Gastrocnemius medialis (tissue), 4 donors: Measurements from ENCODE around the gene ANKRD11. TPM values are rescaled to one million over a fixed set of nuclear protein-coding genes. Genes with fewer than 3 reads are reported as not detected.

Source experiments
- ATAC-seq, 2 donors: fragments of 150-250 bp; one replicate each; pipeline ENCODE4 v1.9.1; 2016
- DNase-seq, 2 donors: peaks; one replicate each; pipeline ENCODE4 v3.0.0-alpha.2; 2019
- H3K27ac ChIP-seq, 4 donors: fragments of 200-600 bp; sonication (generic); 1 replicate in 1 of 4; 2 replicates in 3 of 4; pipeline ENCODE4 v1.5.1; 2016 to 2018; ENCODE audit warnings: mild to moderate bottlenecking in 2 of 4, moderate library complexity in 1 of 4
- H3K27me3 ChIP-seq, 3 donors: fragments of 200-600 bp; sonication (generic) in 2 of 3; 1 replicate in 1 of 3; 2 replicates in 2 of 3; pipeline versions ENCODE4 v1.5.1 to v1.6.0; 2016 to 2019; ENCODE audit warnings: mild to moderate bottlenecking in 1 of 3, moderate library complexity in 1 of 3
- H3K36me3 ChIP-seq, 2 donors: fragments of 200-600 bp; sonication (generic) in 1 of 2; one replicate each; pipeline ENCODE4 v1.5.1; 2017 to 2018
- H3K4me1 ChIP-seq, 2 donors: fragments of 200-600 bp; sonication (generic) in 1 of 2; one replicate each; pipeline ENCODE4 v1.5.1; 2016 to 2017; ENCODE audit warnings: mild to moderate bottlenecking in 2 of 2
- H3K4me3 ChIP-seq, 4 donors: fragments of 200-600 bp; sonication (generic) in 3 of 4; 1 replicate in 1 of 4; 2 replicates in 3 of 4; pipeline ENCODE4 v1.5.1; 2016 to 2019; ENCODE audit warnings: mild to moderate bottlenecking in 2 of 4
- H3K9me3 ChIP-seq, 3 donors: fragments of 200-600 bp; sonication (generic) in 2 of 3; 1 replicate in 1 of 3; 2 replicates in 2 of 3; pipeline ENCODE4 v1.5.1; 2016 to 2019
- POLR2A ChIP-seq, 2 donors: fragments of 450-650 bp; IDR thresholded peaks; one replicate each; pipeline ENCODE4 v1.6.1; 2017; ENCODE audit warnings: antibody characterized with exemption in 2 of 2, mild to moderate bottlenecking in 2 of 2, moderate library complexity in 2 of 2
- in situ Hi-C, 4 donors: fragments of 200-750 bp; cut with MboI; loops; one replicate each; pipeline versions ENCODE4 v1.15.0 to v1.8.0; 2017; ENCODE audit warnings: low sequenced_read_pairs in 4 of 4
- intact Hi-C: fragments of 100-400 bp; cut with DNase I; formaldehyde crosslinking; loops from one replicate; pipeline ENCODE4 v1.15.1; 2023; ENCODE audit warnings: low total_unique reads
- total RNA-seq, 4 donors: library from RNA; depleted of rRNA; stranded (reverse); fragments of >200 nt; gene quantifications; one replicate each; pipeline versions ENCODE4 v1.1.0 to v1.2.3, GENCODE V29; 2016
- TF ChIP-seq, protein P1 (sequence below), 5 experiments: fragments of 450-650 bp in 3 of 5; fragments of 200-600 bp in 2 of 5; sonication (generic) in 2 of 5; IDR thresholded peaks in 4 of 5; conservative IDR thresholded peaks in 1 of 5; 1 replicate in 4 of 5; 2 replicates in 1 of 5; pipeline ENCODE4 v1.5.1; 2016 to 2019; ENCODE audit warnings: antibody characterized with exemption in 5 of 5, mild to moderate bottlenecking in 3 of 5, moderate library complexity in 3 of 5

The ANKRD11 gene
- total RNA-seq, 4 donors from 2014 or later: 26.0 to 77.0 (median 55.0) TPM

DNA sequence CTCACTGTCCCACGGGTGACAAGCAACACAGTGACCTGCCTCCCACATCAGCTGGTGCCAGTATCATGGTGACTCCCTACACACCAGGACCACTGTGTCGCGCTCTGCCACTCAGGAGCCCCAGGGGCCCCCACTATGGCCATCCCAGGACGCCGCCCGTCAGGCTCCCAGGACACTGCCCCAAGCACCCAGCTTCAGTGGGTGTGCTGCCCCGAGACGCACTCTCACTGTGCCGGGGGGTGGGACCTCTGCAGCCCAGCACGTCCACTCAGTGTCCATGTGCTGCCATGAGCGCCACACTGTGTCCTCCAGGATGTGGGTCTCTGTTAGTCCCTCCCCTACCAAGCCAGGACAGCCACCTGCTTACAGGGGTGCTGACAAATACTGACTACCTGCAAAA, 152.4 kb downstream of the ANKRD11 start:
- ATAC-seq: no peak
- no peak overlapping the region for H3K4me3 ChIP-seq
- in situ Hi-C loops (loop anchor here in 2 of 4 donors (10.0 to 25.0 kb wide), 2 partner anchors 167 to 174 kb away; partner anchors contain the start of gene SPG7 (in 2 of the 2)), intact Hi-C loops (no loop called here)
- no peaks in the 10 kb centered on the region for H3K27me3 ChIP-seq
- peaks cover 64 to 75% of the 10 kb centered on the region in 2 donors for H3K4me1 ChIP-seq
- TF ChIP-seq POLR2A (IDR thresholded peaks at IDR 0.05): no peak
- TF ChIP-seq, protein P1, sequence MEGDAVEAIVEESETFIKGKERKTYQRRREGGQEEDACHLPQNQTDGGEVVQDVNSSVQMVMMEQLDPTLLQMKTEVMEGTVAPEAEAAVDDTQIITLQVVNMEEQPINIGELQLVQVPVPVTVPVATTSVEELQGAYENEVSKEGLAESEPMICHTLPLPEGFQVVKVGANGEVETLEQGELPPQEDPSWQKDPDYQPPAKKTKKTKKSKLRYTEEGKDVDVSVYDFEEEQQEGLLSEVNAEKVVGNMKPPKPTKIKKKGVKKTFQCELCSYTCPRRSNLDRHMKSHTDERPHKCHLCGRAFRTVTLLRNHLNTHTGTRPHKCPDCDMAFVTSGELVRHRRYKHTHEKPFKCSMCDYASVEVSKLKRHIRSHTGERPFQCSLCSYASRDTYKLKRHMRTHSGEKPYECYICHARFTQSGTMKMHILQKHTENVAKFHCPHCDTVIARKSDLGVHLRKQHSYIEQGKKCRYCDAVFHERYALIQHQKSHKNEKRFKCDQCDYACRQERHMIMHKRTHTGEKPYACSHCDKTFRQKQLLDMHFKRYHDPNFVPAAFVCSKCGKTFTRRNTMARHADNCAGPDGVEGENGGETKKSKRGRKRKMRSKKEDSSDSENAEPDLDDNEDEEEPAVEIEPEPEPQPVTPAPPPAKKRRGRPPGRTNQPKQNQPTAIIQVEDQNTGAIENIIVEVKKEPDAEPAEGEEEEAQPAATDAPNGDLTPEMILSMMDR (IDR thresholded peaks at IDR 0.05 in 4 of 5, conservative IDR thresholded peaks at IDR 0.05 in 1 of 5): no peak
- H3K36me3 ChIP-seq: no peaks in the 10 kb centered on the region
- peak in 1 of 2 donors; percentile 16 for DNase-seq
- no peaks in the 10 kb centered on the region for H3K9me3 ChIP-seq
- peak overlapping the region in 3 of 4 donors; percentile 22 to 58 (median 22) for H3K27ac ChIP-seq

DNA sequence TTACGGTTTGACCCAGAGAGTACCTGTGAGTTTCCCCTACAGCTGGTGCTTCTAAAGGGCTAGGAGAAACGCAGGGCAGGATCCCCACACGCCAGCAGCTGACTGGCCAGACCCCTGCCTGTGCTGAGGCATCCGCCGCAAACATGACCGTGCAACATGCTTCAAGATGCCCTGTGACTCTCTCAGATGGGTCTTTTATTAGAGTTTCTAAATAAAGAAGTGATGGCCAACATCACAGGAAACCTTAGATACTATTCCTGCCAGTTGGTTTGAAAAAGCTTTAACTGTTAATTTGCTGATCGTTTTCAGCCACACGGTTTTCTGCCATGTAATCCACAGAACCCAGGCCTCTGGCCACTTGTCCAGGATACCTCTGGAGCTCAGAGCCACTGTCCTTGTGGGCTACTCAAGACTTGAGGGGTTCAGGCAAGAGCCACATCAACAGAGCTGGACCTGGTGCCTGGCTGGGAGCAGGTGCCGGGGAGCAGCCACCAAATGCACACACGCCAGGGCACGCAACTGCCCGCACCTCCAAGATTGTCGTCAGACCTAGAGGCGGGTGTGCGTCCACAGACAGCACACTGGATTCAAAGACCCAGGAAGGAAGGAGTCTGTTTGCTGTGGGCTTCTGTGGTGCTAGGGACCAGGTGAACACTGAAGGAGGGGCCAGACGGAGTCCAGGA, 154.4 kb downstream of the ANKRD11 start:
- Histone ChIP-seq H3K36me3 (no peaks in the 10 kb centered on the region), H3K4me1 (peaks cover 72 to 79% of the 10 kb centered on the region in 2 donors), H3K27ac (peak overlapping the region; percentile 89 to 97 (median 94)), H3K27me3 (no peaks in the 10 kb centered on the region), H3K4me3 (peak overlapping the region in 3 of 4 donors; percentile 0 to 44 (median 15)), H3K9me3 (no peaks in the 10 kb centered on the region)
- TF ChIP-seq, protein P1 (IDR thresholded peaks at IDR 0.05 in 4 of 5, conservative IDR thresholded peaks at IDR 0.05 in 1 of 5): no peak
- TF ChIP-seq POLR2A (IDR thresholded peaks at IDR 0.05): peak; percentile 50 to 66
- ATAC-seq (peak; percentile 85 to 89), DNase-seq (peak; percentile 69 to 79)
- in situ Hi-C loops (loop anchor here in 2 of 4 donors (10.0 to 25.0 kb wide), 2 partner anchors 169 to 176 kb away; partner anchors contain the start of gene SPG7 (in 2 of the 2)), intact Hi-C loops (loop anchor here (1.0 kb wide), 1 partner anchor 18 kb away; no protein-coding TSS in a partner anchor)

DNA sequence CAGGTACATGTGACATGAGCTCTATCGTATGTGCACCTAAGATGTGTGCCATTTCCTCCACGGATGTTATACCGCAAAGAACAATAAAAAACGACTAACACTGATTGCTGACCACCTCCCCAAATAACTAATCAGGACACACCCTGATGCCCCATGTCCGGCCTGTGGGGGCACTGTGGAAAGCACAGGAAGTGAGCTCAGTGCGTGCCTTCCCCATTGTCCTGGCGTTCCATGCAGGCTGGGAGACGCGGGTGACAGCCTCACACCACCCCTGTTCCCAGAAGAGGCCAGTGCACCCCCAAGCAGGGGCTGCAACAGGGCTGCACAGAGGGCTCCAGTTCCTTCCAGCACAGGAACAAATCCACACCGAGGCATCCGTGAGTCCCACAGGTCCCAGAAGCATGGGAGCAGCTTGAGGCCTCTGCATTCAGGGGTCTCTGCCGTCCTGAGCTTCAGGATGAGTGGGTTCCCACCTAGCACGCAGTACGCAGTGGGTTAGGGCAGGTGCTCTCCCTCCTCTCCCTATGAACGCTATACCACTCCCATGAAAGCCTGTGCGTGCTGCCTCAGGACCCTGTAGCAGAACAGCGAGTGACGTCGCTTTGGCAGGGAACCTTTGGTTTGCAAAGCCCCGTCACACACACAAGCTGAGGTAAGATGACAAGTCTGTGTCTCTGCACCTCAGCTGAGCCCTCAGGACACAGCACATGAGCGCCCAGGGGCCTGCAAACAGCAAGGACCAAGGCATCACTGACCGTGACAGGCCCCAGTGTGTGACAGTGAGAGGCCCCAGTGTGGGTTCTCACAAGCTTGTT, 155.2 kb downstream of the ANKRD11 start:
- H3K4me3 ChIP-seq: peak overlapping the region in 3 of 4 donors; percentile 0 to 24 (median 8)

DNA sequence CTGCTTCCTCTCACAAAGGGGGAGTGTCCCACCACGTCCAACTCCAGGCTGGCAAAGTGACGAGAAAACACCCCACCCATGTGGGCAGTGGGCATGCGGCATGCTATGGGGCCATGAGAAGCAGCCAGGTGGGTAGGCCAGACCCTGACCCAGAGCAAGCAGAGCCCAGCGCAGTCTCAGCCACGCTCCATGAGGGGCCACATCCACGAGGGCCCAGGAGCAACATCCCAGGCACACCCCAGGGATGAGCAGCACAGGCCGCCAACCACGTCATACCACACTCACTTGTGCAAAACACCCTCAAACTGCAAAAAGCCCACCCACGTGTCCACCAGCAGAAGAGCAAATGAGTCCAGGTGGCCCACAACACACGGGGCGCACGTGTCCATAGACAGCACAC, 155.9 kb downstream of the ANKRD11 start:
- in situ Hi-C loops: loop anchor here in 2 of 4 donors (10.0 to 25.0 kb wide), 2 partner anchors 170 to 178 kb away; partner anchors contain the start of gene SPG7 (in 2 of the 2)
- Histone ChIP-seq H3K4me1 (peaks cover 84 to 87% of the 10 kb centered on the region in 2 donors), H3K27ac (peak overlapping the region; percentile 89 to 97 (median 94)), H3K36me3 (no peaks in the 10 kb centered on the region), H3K4me3 (no peak overlapping the region), H3K9me3 (no peaks in the 10 kb centered on the region), H3K27me3 (no peaks in the 10 kb centered on the region)
- intact Hi-C loops: no loop called here
- DNase-seq (peak in 1 of 2 donors; percentile 15), ATAC-seq (no peak)
- TF ChIP-seq POLR2A (IDR thresholded peaks at IDR 0.05): no peak
- TF ChIP-seq, protein P1 (IDR thresholded peaks at IDR 0.05 in 4 of 5, conservative IDR thresholded peaks at IDR 0.05 in 1 of 5): no peak

More for the DNA sequence above, 155.2 kb downstream of the ANKRD11 start:
- DNase-seq: peak in 1 of 2 donors; percentile 28
- ATAC-seq: peak in 1 of 2 donors; percentile 28
- Histone ChIP-seq H3K36me3 (no peaks in the 10 kb centered on the region), H3K27ac (peak overlapping the region; percentile 89 to 97 (median 94)), H3K27me3 (no peaks in the 10 kb centered on the region), H3K9me3 (no peaks in the 10 kb centered on the region), H3K4me1 (peaks cover 80 to 84% of the 10 kb centered on the region in 2 donors)
- no peak for TF ChIP-seq POLR2A (IDR thresholded peaks at IDR 0.05)
- TF ChIP-seq, protein P1 (IDR thresholded peaks at IDR 0.05 in 4 of 5, conservative IDR thresholded peaks at IDR 0.05 in 1 of 5): peak in 3 of 5 experiments; percentile 5 to 27 (median 23)
- intact Hi-C loops: loop anchor here (1.0 kb wide), 1 partner anchor 19 kb away; no protein-coding TSS in a partner anchor
- in situ Hi-C loops: loop anchor here in 2 of 4 donors (10.0 to 25.0 kb wide), 2 partner anchors 170 to 177 kb away; partner anchors contain the start of gene SPG7 (in 2 of the 2)
